OCI-LY7 (cell line): Measurements from ENCODE around the gene TMEM178B. TPM values are rescaled to one million over a fixed set of nuclear protein-coding genes. Genes with fewer than 3 reads are reported as not detected.
"Not testable (repeated sequence)": the region's sequence is repeated elsewhere in the genome, so short reads cannot be mapped to it uniquely, and the experiment has no call there.

ENCODE experiments used
- BruUV-seq: library from RNA; stranded (reverse); fragments of 400-500 nt; replicated peaks from 2 replicates; lab custom pipeline; 2021; lab: Mats Ljungman, UMichigan
- CTCF ChIA-PET: fragments of 300-600 bp; sonication (Branson Sonifier 250); formaldehyde crosslinking; loops from one replicate; lab custom pipeline; 2022; ENCODE audit warnings: antibody characterized with exemption; ENCODE audit not compliant: unreplicated experiment; lab: Charles Lee
- POLR2A ChIA-PET: fragments of 300-600 bp; sonication (Branson Sonifier 250); formaldehyde crosslinking; loops from one replicate; lab custom pipeline; 2022; ENCODE audit warnings: antibody characterized with exemption; lab: Charles Lee
- DNase-seq: peaks from one replicate; pipeline ENCODE4 v3.0.0-alpha.2; 2015; ENCODE audit warnings: low spot score
- H2AFZ ChIP-seq: fragments of 200-600 bp; sonication (generic), shearing (Covaris generic); 2 replicates; pipeline ENCODE4 v1.6.1; 2014; ENCODE audit warnings: mild to moderate bottlenecking, antibody characterized with exemption, low read length, moderate library complexity
- H3K27ac ChIP-seq: fragments of 200-600 bp; sonication (generic); 2 replicates; pipeline ENCODE4 v1.5.1; 2014; ENCODE audit warnings: mixed run types, low read depth, mild to moderate bottlenecking, moderate library complexity, low read length, inconsistent platforms; ENCODE audit not compliant: poor library complexity, severe bottlenecking
- H3K36me3 ChIP-seq: fragments of 200-600 bp; sonication (generic); 2 replicates; pipeline ENCODE4 v1.6.1; 2014; ENCODE audit warnings: mild to moderate bottlenecking, antibody characterized with exemption, low read length, moderate library complexity, mixed read lengths; ENCODE audit not compliant: insufficient read depth
- H3K4me1 ChIP-seq: fragments of 200-600 bp; sonication (generic); 2 replicates; pipeline ENCODE4 v1.5.1; 2014; ENCODE audit warnings: mild to moderate bottlenecking, low read length; ENCODE audit not compliant: insufficient read depth, poor library complexity, severe bottlenecking
- H3K4me2 ChIP-seq: fragments of 200-600 bp; sonication (generic); 2 replicates; pipeline ENCODE4 v1.6.1; 2014; ENCODE audit warnings: mild to moderate bottlenecking, low read length
- H3K4me3 ChIP-seq: fragments of 200-600 bp; sonication (generic); 2 replicates; pipeline ENCODE4 v1.5.1; 2014; ENCODE audit warnings: mild to moderate bottlenecking, low read depth, low read length; ENCODE audit not compliant: poor library complexity, severe bottlenecking
- H3K79me2 ChIP-seq: fragments of 200-600 bp; sonication (generic); 2 replicates; pipeline ENCODE4 v1.6.1; 2016; ENCODE audit warnings: low read depth, mild to moderate bottlenecking, low read length, moderate library complexity, mixed read lengths; ENCODE audit not compliant: insufficient read depth
- H3K9me2 ChIP-seq: fragments of 200-600 bp; sonication (generic); 2 replicates; pipeline ENCODE4 v1.6.1; 2016; ENCODE audit warnings: mild to moderate bottlenecking, low read length, mixed read lengths; ENCODE audit not compliant: insufficient read depth
- H3K9me3 ChIP-seq: fragments of 200-600 bp; sonication (generic); 2 replicates; pipeline ENCODE4 v1.6.1; 2014; ENCODE audit warnings: mild to moderate bottlenecking, mixed run types, low read length, mixed read lengths
- H4K20me1 ChIP-seq: fragments of 200-600 bp; sonication (generic); 2 replicates; pipeline ENCODE4 v1.6.1; 2014; ENCODE audit warnings: mild to moderate bottlenecking, antibody characterized with exemption, low read length, moderate library complexity, mixed read lengths; ENCODE audit not compliant: insufficient read depth
- EZH2phosphoT487 ChIP-seq: fragments of 200-600 bp; sonication (generic); IDR thresholded peaks from 2 replicates; pipeline ENCODE4 v1.6.1; 2018; ENCODE audit warnings: low read depth, borderline replicate concordance, mild to moderate bottlenecking, mixed run types, antibody characterized with exemption, low read length, moderate library complexity, mixed read lengths
- intact Hi-C: fragments of 100-400 bp; cut with micrococcal nuclease; formaldehyde crosslinking; loops from one replicate; pipeline ENCODE4 v1.10.0; 2022; ENCODE audit not compliant: unreplicated experiment
- total RNA-seq, 2 experiments: library from RNA; depleted of rRNA in 1 of 2; stranded (reverse); fragments of >200 nt in 1 of 2; shearing (Covaris generic) in 1 of 2; gene quantifications; 2 replicates each; pipeline ENCODE4 v1.2.3, GENCODE V29; 2014 to 2022
- TF ChIP-seq, protein P1 (sequence below): fragments of 200-600 bp; sonication (generic); conservative IDR thresholded peaks from 2 replicates; pipeline ENCODE4 v1.5.1; 2014; ENCODE audit warnings: mild to moderate bottlenecking, antibody characterized with exemption, low read length, moderate library complexity, mixed read lengths

The TMEM178B gene
- total RNA-seq, 2 experiments from 2014 or later, result not detected

DNA sequence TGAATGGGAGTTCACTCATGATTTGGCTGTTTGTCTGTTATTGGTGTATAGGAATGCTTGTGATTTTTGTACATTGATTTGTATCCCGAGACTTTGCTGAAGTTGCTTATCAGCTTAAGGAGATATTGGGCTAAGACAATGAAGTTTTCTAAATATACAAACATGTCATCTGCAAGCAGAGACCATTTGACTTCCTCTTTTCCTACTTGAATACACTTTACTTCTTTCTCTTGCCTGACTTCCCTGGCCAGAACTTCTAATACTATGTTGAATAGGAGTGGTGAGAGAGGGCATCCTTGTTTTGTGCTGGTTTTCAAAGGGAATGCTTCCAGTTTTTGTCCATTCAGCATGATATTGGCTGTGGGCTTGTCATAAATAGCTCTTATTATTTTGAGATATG is 101.9 kb downstream of the TMEM178B start:
- H3K4me3 ChIP-seq, BruUV-seq, H3K4me1 ChIP-seq, H3K9me2 ChIP-seq, H2AFZ ChIP-seq, H3K36me3 ChIP-seq, DNase-seq, H3K27ac ChIP-seq, H3K4me2 ChIP-seq, H4K20me1 ChIP-seq, H3K79me2 ChIP-seq, CTCF ChIA-PET, intact Hi-C loops, POLR2A ChIA-PET, H3K9me3 ChIP-seq: not testable (repeated sequence)

DNA sequence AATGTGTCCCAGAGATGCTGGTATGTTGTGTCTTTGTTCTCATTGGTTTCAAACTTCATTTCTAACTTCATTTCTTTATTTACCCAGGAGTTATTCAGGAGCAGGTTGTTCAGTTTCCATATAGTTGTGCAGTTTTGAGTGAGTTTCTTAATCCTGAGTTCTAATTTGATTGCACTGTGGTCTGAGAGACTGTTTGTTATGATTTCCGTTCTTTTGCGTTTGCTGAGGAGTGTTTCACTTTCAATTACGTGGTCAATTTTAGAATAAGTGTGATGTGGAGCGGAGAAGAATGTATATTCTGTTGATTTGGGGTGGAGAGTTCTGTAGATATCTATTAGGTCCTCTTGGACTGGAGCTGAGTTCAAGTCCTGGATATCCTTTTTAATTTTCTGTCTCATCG is 103.3 kb downstream of the TMEM178B start:
- POLR2A ChIA-PET, H3K4me3 ChIP-seq, H3K36me3 ChIP-seq, BruUV-seq, DNase-seq, CTCF ChIA-PET, H4K20me1 ChIP-seq, intact Hi-C loops, H2AFZ ChIP-seq, H3K4me2 ChIP-seq, H3K9me3 ChIP-seq, H3K27ac ChIP-seq, H3K4me1 ChIP-seq, H3K9me2 ChIP-seq, H3K79me2 ChIP-seq: not testable (repeated sequence)

DNA sequence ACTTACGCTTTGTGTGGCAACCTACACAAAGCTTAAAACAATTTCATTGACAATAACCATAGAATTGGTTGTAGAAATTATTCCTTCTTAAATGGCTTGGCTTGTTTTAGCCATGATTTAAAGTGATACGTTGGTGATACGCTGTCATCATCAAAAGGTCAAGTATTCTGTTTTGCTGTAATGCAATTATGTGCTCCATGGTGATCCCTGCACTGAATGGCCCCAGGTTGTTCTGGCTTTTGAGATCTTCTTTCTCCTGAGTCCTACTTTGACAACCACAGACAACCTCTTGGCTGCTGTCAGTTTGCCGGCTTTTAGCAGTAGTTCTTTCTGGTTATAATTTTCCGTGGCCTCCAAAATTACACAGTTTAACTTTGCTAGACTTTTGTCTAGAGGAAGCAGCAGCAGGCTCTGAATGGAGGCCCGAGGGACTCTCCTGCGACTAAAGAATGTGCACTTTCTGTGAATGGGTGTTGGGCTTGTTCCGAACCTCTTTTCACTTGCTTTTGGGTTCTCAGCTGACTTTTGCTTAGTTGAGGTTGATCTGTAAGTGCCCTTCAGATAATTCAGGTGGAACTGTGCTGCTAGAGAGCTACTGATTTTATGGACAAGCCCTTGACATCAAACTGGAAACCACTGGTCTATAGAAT is 104.7 kb downstream of the TMEM178B start:
- Histone ChIP-seq H3K27ac (no peak overlapping the region), H3K79me2 (no peaks in the 10 kb centered on the region), H3K4me1 (no peaks in the 10 kb centered on the region), H3K4me3 (no peak overlapping the region), H2AFZ (no peak overlapping the region), H3K9me3 (no peaks in the 10 kb centered on the region), H3K9me2 (no peaks in the 10 kb centered on the region), H4K20me1 (no peaks in the 10 kb centered on the region), H3K36me3 (no peaks in the 10 kb centered on the region), H3K4me2 (no peak overlapping the region)
- CTCF ChIA-PET, result no interaction called here
- intact Hi-C loops, result no loop called here
- POLR2A ChIA-PET, result interaction anchor here (0.5 to 0.7 kb wide), 2 partner anchors 16 to 472 kb away, joined by 3 to 4 read pairs; no protein-coding TSS in a partner anchor
- no TSS peak for BruUV-seq
- TF ChIP-seq, protein P1, sequence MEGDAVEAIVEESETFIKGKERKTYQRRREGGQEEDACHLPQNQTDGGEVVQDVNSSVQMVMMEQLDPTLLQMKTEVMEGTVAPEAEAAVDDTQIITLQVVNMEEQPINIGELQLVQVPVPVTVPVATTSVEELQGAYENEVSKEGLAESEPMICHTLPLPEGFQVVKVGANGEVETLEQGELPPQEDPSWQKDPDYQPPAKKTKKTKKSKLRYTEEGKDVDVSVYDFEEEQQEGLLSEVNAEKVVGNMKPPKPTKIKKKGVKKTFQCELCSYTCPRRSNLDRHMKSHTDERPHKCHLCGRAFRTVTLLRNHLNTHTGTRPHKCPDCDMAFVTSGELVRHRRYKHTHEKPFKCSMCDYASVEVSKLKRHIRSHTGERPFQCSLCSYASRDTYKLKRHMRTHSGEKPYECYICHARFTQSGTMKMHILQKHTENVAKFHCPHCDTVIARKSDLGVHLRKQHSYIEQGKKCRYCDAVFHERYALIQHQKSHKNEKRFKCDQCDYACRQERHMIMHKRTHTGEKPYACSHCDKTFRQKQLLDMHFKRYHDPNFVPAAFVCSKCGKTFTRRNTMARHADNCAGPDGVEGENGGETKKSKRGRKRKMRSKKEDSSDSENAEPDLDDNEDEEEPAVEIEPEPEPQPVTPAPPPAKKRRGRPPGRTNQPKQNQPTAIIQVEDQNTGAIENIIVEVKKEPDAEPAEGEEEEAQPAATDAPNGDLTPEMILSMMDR, result no peak
- no peak for TF ChIP-seq EZH2phosphoT487
- DNase-seq, result no peak

DNA sequence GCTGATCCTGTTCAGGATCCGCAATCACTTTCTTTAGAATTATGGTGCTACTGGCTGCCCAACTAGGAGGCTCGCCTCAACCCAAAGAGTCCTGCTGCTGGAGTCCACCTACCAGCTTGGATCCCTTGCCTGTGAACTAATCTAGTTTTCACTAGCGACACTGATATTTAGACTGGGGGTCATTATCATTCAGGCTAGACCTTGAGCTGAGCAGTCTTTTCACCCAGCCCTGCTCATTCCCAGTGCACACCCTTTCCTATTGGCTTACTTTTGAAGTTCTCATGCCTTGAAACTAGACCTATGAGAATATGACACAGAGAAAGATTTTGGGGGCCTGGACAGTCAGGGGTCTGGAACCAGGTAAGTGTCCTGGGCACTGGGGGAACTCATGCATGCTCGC is 107.9 kb downstream of the TMEM178B start:
- H3K9me2 ChIP-seq, result no peaks in the 10 kb centered on the region
- H3K4me3 ChIP-seq, result no peak overlapping the region
- TF ChIP-seq EZH2phosphoT487, result no peak
- TF ChIP-seq, protein P1, result no peak
- ChIA-PET POLR2A (no interaction called here), CTCF (no interaction called here)
- H4K20me1 ChIP-seq, result no peaks in the 10 kb centered on the region
- no peaks in the 10 kb centered on the region for H3K4me1 ChIP-seq
- H3K9me3 ChIP-seq, result no peaks in the 10 kb centered on the region
- H3K4me2 ChIP-seq, result no peak overlapping the region
- intact Hi-C loops, result no loop called here
- H3K79me2 ChIP-seq, result no peaks in the 10 kb centered on the region
- no peak overlapping the region for H3K27ac ChIP-seq
- no TSS peak for BruUV-seq
- no peak for DNase-seq
- no peaks in the 10 kb centered on the region for H3K36me3 ChIP-seq
- H2AFZ ChIP-seq, result no peak overlapping the region
